DMS153 (cell line): Measurements from ENCODE around the gene TMBIM4.

Experiments used
- DNase-seq: peaks from one replicate; lab custom pipeline; 2025; lab: John Stamatoyannopoulos, UW

The TMBIM4 gene

GRCh38 chr12:66090157-66090556, 79.6 kb downstream of the TMBIM4 start:
- DNase-seq, result no peak

- peak; percentile 13 for DNase-seq
These were observed 82.3 kb downstream of the TMBIM4 start for GRCh38 chr12:66087365-66087943.

GRCh38 chr12:66085998-66086397, 83.8 kb downstream of the TMBIM4 start:
- no peak for DNase-seq
